ENCODE measurements around the gene HCST.
A peak's percentile ranks its signal among the peaks of the same experiment; 100 is the strongest.

The HCST gene, protein sequence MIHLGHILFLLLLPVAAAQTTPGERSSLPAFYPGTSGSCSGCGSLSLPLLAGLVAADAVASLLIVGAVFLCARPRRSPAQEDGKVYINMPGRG

GRCh38 chr19:35901854-35902661 lies at the start of gene HCST:
Gene HCST (plus strand): TSS chr19:35902529. CDS start chr19:35902594, 65 bp downstream.
- DNase-seq, result peak in 1 of 2 donors; percentile 38

- peak in 1 of 2 donors; percentile 21 for DNase-seq
Observed at GRCh38 chr19:35853038-35853756, 49.1 kb upstream of the HCST start.

- peak in 1 of 2 donors; percentile 8 for DNase-seq
Observed at GRCh38 chr19:35856546-35857149, 45.7 kb upstream of the HCST start, which contains the start of gene KIRREL2. Gene KIRREL2 (plus strand): TSS chr19:35856911. CDS start chr19:35857120, 209 bp downstream.

DNA sequence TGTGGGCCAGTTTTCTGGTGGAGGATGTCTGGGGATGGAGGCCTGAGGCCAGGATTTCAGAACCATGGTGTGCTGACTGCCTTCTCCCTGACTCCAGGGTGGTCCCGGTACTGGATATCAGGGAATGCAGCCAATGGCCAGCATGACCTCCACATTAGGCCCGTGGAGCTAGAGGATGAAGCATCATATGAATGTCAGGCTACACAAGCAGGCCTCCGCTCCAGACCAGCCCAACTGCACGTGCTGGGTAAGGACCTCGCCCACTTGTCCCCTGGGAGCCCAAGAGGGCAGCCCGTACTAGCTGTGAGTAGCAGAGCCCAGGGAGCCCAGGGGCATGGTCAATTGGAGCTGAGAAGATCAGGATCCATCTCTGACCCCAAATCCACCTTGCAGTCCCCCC lies 44.0 kb upstream of the HCST start:
- no peak for DNase-seq

DNA sequence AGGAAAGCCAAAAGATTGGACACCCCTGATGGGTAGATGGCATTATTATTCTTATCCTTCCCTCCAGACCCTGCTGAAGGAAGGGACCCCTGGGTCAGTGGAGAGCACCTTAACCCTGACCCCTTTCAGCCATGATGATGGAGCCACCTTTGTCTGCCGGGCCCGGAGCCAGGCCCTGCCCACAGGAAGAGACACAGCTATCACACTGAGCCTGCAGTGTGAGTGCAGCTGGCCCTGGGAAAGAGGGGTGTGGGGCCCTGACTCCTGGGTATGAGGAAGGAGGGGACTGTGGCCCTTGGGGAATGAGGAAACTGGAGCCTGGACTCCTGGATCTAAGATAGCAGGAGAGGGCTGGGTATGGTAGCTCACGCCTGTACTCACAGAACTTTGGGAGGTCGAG lies 42.9 kb upstream of the HCST start:
- no peak for DNase-seq

DNA sequence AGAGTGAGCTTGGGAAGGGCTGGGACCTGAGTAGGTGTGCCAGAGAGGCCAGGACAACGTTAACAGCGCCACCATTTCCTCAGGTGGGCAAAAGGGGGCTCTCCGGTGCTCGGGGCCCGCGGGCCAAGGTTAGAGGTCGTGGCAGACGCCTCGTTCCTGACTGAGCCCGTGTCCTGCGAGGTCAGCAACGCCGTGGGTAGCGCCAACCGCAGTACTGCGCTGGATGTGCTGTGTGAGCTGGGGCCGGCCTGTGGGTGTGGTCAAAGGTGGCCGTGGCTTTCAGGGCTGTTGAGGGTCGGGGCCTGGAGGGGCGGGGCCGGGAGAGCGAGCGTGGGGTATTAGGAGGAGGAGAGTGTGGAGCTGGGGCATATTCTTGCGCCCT lies 41.9 kb upstream of the HCST start:
- DNase-seq, result no peak

GRCh38 chr19:35860818-35861639 lies 41.3 kb upstream of the HCST start:
- DNase-seq, result no peak

DNA sequence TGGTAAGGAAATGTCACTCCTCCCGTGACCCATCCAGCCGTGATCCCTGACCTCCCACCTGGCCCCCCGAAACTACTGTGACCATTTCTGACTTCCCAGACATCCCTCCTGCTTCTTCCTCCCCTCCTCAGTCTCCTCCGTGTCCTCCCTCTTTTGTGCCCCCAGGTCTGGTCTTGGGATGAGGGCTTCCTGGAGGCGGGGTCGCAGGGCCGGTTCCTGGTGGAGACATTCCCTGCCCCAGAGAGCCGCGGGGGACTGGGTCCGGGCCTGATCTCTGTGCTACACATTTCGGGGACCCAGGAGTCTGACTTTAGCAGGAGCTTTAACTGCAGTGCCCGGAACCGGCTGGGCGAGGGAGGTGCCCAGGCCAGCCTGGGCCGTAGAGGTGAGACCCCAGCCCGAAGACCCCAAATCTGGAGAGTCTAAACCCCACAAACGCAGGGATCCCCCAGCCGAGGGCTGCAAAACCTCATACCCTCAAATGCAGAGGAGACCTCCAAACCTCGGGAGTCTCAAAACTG lies 40.6 kb upstream of the HCST start:
- DNase-seq, result no peak

GRCh38 chr19:35862528-35862927 lies 39.8 kb upstream of the HCST start:
- no peak for DNase-seq

GRCh38 chr19:35863018-35863417 lies 39.3 kb upstream of the HCST start:
- DNase-seq, result no peak

- DNase-seq, result peak; percentile 72 to 74
Observed at GRCh38 chr19:35868172-35868822, 34.0 kb upstream of the HCST start, which contains the start of gene APLP1. Gene APLP1 (plus strand): TSS chr19:35868574. CDS start chr19:35868637, 63 bp downstream.

DNA sequence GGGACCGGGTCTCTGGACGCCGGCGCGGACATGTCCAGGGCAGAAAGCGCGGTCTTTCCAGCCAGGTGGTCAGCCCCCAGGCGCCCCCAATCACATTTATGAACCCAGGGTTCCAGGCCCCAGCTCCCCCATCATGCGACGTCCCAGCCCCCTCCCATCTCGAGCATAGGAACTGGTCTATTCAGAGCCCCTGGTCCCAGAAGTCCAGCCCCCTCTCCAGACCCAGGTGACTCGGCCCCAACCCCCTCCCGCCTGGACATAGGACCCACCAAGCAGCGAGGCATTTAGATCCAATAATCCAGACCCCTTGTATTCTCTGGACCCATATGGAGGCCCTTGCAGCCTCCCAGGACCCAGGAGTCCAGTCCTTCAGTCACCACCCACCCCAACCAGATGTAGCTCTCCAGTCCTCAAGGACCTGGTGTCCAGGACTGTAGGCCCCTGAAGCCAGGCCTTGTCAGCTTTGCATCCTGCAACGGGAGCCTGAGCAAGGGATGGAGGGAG lies 33.5 kb upstream of the HCST start:
- DNase-seq, result no peak

DNA sequence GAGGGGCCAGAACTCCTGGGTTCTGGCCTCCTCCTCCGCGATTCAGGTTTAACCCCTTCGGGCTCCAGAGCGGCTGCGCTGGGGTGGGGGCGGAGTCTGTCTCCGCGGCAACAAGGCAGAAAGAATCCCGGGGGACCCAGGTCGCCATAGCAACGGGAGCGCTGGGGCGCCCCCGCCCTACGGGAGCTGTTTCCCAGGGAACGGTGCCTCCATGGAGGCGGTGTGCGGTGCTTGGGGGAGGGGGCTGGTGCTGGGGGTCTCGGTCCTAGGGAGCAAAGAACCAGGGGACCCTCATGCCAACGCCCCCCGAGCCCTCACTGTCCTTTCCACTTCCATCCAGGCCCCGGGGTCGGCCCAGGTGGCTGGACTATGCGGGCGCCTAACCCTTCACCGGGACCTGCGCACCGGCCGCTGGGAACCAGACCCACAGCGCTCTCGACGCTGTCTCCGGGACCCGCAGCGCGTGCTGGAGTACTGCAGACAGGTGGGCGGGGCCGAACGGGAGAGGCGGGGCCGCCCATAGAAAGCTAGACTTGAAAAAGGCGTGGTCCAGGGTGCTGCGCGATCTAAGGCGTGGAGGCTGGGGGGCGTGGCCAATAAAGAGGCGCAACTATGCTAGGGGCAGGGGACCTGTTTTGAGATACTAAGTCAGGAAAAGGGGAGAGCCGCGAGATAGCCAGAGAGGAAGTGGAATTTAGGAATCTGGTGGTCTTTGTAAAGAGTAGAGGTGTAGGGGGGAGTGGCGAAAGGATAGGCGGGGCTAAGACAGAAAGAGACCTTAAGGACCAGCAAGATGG lies 32.8 kb upstream of the HCST start:
- DNase-seq, result peak; percentile 71 to 78

DNA sequence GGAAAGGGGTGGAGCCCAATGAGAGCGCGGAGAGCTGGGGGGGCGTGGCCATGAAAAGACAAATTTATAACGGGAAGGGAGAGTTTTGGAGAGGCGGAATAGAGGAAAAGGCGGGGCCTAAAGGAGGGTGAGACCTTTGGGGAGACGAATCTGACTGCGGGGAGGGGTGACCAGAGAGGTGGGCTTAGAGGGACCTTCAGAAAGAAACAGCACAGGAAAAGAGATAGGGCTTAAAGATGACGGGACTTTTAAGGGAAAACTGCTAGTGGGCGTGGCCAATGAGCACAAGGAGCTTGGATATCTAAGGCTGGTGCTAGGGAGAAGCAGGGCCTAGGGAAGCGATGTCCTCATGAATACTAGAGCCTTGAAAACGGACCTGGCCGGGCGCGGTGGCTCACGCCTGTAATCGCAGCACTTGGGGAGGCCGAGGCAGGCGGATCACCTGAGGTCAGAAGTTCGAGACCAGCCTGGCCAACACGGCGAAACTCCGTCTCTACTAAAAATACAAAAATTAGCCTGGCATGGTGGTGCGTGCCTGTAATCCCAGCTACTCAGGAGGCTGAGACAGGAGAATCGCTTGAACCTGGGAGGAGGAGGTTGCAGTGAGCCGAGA lies 32.1 kb upstream of the HCST start:
- peak in 1 of 2 donors; percentile 39 for DNase-seq

- DNase-seq, result no peak
Observed at GRCh38 chr19:35870798-35871197, 31.5 kb upstream of the HCST start.

DNA sequence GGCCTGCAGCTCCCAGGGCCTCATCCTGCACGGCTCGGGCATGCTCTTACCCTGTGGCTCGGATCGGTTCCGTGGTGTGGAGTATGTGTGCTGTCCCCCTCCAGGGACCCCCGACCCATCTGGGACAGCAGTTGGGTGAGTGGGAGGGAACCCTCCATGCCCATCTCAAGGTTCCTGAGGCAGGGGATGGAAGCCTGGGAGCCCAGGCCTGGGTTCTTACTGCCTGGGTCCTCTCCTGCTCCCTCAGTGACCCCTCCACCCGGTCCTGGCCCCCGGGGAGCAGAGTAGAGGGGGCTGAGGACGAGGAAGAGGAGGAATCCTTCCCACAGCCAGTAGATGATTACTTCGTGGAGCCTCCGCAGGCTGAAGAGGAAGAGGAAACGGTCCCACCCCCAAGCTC lies 30.7 kb upstream of the HCST start:
- DNase-seq, result no peak

DNA sequence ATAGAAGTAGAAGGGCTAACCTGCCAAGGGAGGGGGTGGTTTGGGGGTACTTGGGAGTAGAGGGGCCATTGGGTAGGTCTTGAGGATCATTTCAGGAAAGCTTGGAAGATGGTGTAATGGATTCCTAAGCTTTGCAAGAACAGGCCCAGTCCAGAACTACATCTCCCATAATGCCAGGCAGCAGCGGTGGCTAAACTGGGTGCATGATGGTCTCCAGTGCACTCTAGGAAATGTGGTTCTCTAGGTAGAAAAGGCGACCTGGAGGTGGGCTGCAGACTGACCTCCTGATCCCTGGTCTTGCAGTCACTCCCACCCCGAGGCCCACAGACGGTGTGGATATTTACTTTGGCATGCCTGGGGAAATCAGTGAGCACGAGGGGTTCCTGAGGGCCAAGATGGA lies 30.1 kb upstream of the HCST start:
- DNase-seq, result no peak

DNA sequence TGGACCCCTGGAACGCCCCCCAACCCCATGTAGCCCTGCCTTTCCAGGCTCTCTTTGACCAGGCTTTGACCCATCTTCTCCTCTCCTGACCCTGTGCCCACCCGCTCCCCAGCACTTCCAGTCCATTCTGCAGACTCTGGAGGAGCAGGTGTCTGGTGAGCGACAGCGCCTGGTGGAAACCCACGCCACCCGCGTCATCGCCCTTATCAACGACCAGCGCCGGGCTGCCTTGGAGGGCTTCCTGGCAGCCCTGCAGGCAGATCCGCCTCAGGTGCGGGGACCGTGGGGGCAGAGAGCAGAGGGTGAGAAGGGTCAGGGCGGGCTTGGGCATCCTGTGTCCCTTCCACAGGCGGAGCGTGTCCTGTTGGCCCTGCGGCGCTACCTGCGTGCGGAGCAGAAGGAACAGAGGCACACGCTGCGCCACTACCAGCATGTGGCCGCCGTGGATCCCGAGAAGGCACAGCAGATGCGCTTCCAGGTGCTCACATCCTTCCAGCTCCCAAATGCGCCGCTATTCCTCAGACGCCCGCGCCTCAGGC lies 27.9 kb upstream of the HCST start:
- DNase-seq, result no peak

DNA sequence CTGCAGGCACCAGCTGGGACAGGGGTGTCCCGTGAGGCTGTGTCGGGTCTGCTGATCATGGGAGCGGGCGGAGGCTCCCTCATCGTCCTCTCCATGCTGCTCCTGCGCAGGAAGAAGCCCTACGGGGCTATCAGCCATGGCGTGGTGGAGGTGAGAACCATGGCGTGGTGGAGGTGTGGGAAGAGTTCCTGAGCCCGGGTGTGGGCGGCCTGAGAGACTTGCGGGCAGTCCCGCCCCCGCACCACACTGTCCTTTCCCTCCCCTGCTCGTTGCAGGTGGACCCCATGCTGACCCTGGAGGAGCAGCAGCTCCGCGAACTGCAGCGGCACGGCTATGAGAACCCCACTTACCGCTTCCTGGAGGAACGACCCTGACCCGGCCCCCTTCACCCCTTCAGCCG lies 23.3 kb upstream of the HCST start:
- no peak for DNase-seq

GRCh38 chr19:35879770-35880317 lies 22.5 kb upstream of the HCST start:
- DNase-seq, result peak; percentile 55 to 58

All from activated CD4-positive, alpha-beta T cell treated with anti-CD3 and anti-CD28 coated beads for 4 hours (primary cell).